Ramos (cell line): ENCODE results near the gene ONECUT3.

ENCODE experiments used
- in situ Hi-C: fragments of 300-500 bp; cut with MboI; formaldehyde crosslinking; loops from one replicate; pipeline ENCODE4 v1.14.3; 2022; ENCODE audit warnings: low sequenced_read_pairs; ENCODE audit not compliant: unreplicated experiment

ONECUT3 gene

DNA sequence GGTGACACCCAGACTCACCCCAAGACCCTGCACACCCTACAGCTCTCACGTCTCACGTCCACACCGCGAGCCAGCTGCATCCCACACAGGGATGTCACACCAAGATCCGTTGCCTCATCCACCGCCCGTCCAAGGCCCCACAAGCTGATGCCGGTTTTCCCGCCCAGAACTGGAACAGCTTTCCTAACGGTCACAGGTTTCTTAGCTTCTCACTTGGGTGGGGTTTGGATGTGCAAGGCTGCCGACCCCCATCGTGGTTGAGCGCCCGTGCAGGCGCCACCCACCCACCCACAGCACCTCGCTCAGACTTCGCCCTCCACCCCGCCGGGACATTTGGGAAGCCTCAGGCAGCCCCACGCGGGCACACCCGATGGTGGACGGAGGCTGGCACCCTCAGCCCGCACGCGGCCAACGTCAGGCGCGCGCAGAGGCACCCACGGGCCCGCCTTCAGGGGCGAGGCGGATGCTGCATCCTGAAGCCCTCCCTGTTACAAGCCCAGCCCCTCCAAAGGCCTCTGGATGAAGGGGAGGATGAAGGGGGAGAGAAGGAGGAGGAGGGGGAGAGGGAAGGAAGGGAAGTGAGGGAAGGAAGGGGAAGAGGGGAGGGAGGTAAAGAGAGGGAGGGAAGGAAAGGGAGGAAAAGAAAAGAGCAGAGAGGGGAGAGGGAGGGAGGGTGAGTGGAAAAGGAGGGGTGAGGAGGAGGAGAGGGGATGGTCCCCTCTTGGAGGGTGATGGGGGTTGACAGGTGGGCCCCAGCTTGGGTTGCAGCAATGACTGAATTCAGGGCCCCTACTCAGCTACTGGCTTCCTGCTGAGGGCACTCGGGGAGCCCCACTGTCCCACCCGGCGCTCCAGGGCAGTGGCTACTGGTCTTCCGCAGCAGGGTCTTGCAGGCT is 12.8 kb downstream of the ONECUT3 start:
- in situ Hi-C loops, result loop anchor here (10.0 kb wide), 1 partner anchor 91 kb away; no protein-coding TSS in a partner anchor

DNA sequence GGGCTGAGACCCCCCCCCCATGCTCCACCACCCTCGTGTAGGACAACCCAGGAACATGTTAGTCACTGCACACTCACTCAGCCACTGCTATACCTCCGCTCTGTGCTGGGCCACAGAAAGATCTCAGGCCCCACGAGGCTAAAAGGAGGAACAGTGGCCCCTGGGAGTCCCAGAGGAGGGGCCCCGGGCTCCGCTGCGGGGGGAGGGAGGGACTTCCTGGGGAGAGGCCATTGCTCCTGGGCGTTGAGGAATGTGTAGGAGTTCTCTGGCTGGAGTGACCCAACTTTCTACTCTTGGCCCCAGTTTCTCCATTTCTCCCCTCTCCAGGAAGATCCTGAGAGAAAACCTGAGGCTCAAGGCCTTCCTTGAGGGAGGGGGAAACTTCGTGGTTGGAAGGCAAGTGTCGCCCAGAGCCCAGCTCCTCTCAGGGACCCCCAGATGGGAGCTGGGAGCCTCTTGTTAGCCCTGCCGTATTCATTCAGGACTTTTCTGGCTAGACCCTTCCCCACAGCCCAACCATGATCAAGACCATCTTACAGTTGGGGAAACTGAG is 13.6 kb downstream of the ONECUT3 start:
- in situ Hi-C loops, result loop anchor here (10.0 kb wide), 1 partner anchor 92 kb away; no protein-coding TSS in a partner anchor

DNA sequence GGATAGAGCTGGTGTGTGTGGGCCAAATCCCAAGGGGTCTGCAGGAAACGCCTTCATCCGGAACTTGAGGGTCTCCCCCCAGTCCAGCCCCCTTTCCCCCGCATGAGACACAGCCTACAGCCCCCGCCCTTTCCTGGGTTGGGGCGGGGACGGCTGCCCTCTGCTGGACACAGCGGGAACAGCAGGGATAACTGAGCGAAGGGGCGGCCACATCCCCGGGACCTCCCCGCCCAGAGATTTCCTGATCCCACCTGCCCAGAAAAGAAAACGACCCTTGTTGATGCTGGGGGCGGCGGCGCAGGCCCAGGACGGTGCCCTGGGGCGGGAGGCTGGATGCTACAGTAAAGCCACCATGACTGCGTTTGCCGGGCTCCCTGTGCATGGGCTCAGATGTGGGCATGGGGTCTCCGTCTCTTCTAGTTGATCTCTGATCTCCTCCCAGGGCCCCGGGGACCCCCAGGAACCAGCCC is 14.2 kb downstream of the ONECUT3 start:
- in situ Hi-C loops, result loop anchor here (10.0 kb wide), 1 partner anchor 93 kb away; no protein-coding TSS in a partner anchor

GRCh38 chr19:1768248-1768647 is 14.9 kb downstream of the ONECUT3 start:
- in situ Hi-C loops, result loop anchor here (10.0 kb wide), 1 partner anchor 93 kb away; no protein-coding TSS in a partner anchor

DNA sequence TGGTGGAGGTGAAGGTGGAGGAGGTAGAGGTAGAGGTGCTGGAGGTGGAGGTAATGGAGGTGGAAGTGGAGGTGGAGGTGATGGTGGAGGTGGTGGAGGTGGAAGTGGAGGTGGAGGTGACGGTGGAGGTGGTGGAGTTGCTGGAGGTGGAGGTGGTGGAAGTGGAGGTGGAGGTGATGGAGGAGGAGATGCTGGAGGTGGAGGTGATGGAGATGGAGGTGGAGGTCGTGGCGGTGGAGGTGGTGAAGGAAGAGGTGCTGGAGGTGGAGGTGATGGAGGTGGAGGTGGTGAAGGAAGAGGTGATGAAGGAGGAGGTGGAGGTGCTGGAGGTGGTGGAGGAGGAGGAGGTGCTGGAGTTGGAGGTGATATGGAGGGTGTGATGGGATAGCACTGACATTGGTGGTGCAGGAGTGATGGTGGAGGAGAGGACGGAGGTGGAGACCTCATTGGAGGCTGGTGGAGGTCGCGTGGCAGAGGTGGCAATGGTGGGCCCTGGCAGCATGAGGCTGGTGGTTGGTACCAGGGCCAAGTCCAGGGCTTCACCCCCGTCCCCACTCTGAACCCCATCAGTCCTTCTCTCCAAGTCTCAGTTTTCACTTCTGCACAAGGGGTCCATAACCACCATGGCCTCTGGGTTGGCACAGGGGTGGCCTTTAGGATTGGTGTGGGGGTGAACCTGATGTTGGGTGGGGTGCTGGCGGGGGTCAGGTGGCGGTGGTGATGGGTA is 15.8 kb downstream of the ONECUT3 start:
- in situ Hi-C loops, result loop anchor here (10.0 kb wide), 1 partner anchor 94 kb away; no protein-coding TSS in a partner anchor

DNA sequence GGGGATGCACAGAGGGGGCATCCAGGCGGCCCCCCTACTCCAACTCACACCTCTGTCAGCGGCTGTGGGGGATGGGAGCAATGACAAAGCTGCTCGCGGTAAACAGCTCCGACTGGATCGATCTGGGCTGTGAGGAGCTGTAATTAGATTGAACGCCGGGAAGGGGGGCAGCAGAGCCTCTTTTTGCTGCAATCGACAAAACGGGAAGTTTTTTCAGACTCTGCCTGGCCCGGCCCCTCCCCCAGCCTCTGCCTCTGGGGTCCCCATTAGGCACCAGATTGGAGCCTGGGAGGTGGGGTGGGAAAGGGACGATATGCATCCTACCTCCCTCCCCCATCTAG is 16.3 kb downstream of the ONECUT3 start:
- in situ Hi-C loops, result loop anchor here (10.0 kb wide), 1 partner anchor 95 kb away; no protein-coding TSS in a partner anchor

DNA sequence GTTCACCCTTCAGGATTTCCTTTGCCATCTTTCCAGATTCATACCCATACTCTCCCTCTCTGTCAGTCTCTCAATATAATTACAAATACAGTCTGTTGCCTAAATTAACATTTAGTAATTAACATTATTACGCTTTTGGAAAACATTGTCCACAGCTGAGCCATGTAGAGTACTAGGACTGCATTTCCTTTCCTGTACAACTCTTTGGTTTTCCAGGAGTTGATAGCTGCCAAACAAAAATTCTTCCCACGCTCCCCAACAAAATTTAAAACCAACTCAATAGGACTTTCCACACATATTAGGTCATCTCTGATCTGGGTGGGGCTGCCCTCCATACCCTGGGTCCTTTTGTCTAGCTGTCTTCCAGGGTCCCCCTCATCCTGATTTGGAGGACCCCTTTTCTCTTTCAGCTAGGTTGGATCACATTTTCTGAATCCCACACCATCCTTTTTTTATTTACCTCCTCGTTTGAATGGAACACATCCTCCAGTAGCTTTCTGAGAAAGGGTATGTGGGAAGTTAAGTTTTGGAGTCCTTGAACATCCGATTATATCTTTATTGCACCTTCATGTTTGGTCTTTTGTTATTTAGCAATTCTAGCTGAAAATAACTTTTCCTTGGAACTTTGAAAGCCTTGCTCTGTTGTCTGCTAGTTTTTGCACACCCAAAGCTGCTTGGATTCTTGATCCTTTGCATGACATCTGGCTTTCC is 17.7 kb downstream of the ONECUT3 start:
- in situ Hi-C loops, result no loop called here

DNA sequence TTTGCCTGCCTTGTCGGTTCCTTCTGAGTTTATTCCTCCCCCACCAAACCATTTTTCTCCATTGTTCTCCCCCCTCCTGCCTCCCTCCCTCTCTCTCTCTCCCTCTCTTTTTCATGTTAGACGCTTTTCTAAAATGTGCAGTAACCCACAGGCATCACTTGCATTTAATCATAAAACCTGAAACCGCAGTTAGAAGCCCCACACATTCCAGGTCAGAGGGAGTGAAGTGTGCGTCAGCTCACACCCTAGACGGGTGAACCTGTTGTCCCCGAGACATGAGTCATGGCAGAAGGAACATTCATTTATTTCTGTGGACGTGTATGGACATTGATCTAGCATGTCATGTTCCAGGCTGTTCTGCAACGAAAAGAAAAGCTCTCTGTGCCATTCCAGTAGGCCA is 19.9 kb downstream of the ONECUT3 start:
- in situ Hi-C loops, result no loop called here

DNA sequence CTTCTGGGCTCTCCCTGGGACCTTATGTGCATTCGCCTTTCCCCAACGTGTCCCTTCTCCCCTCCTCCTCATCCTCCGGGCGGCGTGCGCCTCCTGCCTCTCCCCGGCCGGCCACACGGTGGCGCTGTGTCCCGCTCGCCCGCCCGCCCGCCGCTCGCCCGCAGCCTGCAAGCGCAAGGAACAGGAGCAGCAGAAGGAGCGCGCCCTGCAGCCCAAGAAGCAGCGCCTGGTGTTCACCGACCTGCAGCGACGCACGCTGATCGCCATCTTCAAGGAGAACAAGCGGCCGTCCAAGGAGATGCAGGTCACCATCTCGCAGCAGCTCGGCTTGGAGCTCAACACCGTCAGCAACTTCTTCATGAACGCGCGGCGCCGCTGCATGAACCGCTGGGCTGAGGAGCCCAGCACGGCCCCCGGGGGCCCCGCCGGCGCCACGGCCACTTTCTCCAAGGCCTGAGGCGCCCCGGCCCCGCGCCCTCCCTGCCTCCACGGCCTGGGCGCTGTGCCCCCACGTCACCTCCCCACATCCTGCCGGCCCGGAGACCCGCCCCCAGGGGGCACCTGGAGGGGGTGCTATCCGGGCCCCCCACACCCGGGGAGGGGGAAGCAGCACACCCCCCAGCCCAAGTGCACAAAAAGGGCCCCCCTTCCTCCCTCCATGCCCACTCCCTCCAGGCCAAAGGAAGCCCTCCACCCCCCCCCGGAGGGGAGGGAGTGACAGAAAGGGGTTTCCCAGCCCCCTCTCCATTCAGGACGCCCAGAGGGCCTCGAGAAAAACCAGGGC is 21.9 kb downstream of the ONECUT3 start:
- in situ Hi-C loops, result no loop called here

- in situ Hi-C loops, result no loop called here
Observed at GRCh38 chr19:1775951-1776605, 22.8 kb downstream of the ONECUT3 start.

DNA sequence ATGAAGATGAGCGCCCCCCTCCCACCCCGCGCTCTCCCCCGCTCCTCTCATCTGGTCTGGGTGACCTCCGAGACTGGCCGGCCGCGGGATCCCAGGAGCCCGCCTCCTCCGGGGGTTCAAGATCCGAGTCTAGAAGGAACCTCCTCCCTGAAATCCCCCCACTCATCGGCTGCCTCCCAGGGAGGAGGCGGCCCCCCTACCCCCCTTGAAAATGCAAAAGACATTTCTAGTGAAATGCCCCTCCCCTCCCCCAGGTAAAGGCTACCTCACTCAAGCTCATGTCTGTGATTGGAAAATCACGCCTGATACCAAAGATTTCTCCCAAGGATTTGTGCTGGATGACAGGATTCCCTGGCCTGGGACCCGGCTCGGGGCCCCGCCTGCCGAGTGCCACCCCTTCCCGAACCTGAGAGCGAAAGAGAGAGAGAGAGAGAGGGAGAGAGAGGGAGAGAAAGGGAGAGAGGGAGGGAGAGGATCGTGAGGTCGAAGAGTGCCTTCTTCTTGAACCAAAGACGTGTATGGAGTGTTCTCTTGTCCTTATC is 23.4 kb downstream of the ONECUT3 start:
- in situ Hi-C loops, result no loop called here

- in situ Hi-C loops, result no loop called here
Observed at GRCh38 chr19:1777149-1777548, 23.8 kb downstream of the ONECUT3 start.

- in situ Hi-C loops, result no loop called here
Observed at GRCh38 chr19:1779574-1779973, 26.3 kb downstream of the ONECUT3 start.

DNA sequence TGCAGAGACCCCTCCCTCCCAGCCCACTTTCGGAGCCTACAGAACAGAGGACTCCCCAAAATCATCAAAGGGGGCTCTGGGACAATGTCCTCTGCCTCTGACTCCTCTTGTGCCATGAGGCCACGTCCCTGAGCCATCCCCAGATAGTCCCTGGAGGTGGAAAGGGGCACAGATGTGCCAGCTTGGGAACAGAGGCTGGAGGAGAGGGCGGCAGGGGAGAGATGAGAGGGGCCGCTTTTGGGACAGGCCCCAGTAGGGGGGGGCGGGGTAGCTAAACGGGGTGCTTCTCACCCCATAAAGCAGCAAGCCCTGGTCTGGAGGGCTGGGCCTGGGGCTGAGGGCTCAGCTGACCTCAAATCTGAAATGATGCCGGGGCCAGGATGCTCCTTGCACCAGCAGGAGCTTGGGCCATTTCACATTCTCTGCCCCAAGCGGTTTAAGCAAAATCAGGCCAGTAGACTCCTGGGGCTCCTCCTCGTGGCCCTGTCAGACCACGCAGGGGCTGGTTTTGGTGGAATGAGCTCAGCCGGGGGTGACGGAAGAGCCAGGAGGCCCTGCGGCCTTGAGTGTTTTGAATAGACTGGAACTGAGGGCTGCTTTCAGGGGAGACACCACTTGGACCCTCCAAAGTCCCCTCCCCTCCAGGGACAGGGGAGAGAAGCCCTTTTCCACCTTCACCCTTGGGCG is 27.1 kb downstream of the ONECUT3 start:
- in situ Hi-C loops, result no loop called here

DNA sequence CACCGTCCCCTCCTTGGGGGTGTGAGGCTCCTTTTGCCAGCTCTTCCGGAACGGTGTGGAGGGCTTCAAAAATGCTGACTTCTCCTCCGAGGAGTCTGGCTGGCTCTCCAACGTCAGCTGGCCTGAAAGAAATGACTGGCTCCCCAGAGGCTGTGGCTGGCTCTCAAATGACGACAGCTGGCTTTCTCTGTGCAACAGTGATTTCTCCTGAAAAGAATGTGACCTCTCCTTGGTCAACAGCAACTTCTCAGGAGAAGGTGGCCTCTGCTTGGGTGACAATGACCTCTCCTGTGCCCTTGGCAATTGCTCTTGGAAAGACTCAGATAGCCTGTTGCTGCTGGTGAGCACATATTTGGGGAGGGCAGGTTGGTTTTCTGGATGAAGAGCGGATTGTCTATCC is 29.2 kb downstream of the ONECUT3 start:
- in situ Hi-C loops, result no loop called here

DNA sequence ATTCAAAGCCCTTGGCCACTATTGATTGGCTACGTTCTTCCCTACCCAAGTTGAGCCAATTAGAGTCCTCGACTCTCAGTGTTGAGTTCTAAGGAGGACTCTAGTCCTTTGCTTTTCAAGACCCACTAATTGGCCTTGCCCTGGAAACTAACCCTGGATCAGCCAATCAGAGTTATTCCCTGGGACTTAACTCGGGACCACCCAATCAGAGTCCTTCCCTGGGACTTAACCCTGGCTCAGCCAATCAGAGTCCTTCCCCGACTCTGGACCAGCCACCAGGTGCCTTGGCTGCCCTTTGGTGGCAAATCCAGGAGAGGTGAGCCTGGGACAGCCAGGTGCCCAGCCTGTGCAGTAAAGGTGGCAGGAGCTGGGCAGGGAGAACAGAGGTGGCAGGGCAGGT is 30.0 kb downstream of the ONECUT3 start:
- in situ Hi-C loops, result no loop called here

- in situ Hi-C loops, result no loop called here
Observed at GRCh38 chr19:1783874-1784273, 30.6 kb downstream of the ONECUT3 start.

- in situ Hi-C loops, result no loop called here
Observed at GRCh38 chr19:1785310-1785709, 32.0 kb downstream of the ONECUT3 start.
